Measurements from ENCODE around the gene PIP4K2A. TPM values are rescaled to one million over a fixed set of nuclear protein-coding genes. Genes with fewer than 3 reads are reported as not detected.

PIP4K2A gene
- total RNA-seq, 2 experiments from 2014 or later, result 161 to 163 TPM

DNA sequence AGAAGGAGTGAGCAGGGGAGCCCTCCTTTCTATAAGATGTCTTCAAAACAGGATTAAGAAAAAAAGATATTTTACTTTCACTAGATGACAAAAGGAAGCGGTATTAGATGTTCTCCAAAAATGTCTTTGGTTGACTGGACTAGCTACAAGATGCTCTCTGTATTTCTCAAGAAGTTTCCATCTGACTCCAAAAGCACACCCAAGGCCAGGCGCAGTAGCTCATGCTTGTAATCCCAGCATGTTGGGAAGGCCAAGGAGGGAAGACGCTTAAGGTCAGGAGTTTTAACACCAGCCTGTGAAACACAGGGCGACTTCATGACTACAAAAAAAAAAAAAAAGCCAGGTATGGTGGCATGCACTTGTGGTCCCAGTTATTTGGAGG, 84.5 kb downstream of the PIP4K2A start:
- Mint-ChIP-seq H3K27ac (peak overlapping the region; percentile 93), H3K27me3 (no peaks in the 10 kb centered on the region), H3K4me3 (peak overlapping the region; percentile 72), H3K4me1 (peaks cover 92% of the 10 kb centered on the region), H3K9me3 (no peaks in the 10 kb centered on the region), H3K36me3 (ENCODE audit: low read depth) (peaks cover 17% of the 10 kb centered on the region)
- DNase-seq, result no peak
- CTCF ChIA-PET, result interaction anchor here (0.6 to 2.1 kb wide), 6 partner anchors 16 to 171 kb away, joined by 4 to 5 read pairs (median 5); no protein-coding TSS in a partner anchor
- POLR2A ChIA-PET, result interaction anchor here (0.6 to 1.2 kb wide), 2 partner anchors 18 to 80 kb away, joined by 4 to 5 read pairs; no protein-coding TSS in a partner anchor

DNA sequence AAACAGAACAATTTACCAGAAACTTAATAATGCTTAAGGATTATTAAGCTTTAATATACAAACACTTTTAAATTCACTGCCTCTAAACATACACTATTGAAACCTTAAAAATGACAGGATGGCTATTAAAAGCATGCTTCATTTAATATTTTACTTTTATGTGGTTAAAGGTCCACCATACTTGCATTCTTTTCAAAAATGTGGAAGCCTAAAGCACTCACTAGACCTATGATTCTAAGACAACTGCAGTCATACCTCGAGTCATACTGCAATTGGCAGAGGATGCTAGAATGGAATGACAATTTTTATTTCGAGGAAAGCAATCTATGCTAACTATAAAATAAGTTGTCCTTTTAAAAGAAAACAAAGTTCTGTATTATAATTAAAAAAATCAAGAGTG, 85.3 kb downstream of the PIP4K2A start:
- ChIA-PET CTCF (interaction anchor here (1.4 to 2.1 kb wide), 4 partner anchors 15 to 26 kb away, joined by 4 to 5 read pairs (median 5); no protein-coding TSS in a partner anchor), POLR2A (no interaction called here)
- Mint-ChIP-seq H3K27me3 (no peaks in the 10 kb centered on the region), H3K9me3 (no peaks in the 10 kb centered on the region), H3K4me1 (peaks cover 92% of the 10 kb centered on the region), H3K4me3 (no peak overlapping the region), H3K27ac (peak overlapping the region; percentile 85), H3K36me3 (ENCODE audit: low read depth) (peaks cover 15% of the 10 kb centered on the region)
- DNase-seq, result no peak

DNA sequence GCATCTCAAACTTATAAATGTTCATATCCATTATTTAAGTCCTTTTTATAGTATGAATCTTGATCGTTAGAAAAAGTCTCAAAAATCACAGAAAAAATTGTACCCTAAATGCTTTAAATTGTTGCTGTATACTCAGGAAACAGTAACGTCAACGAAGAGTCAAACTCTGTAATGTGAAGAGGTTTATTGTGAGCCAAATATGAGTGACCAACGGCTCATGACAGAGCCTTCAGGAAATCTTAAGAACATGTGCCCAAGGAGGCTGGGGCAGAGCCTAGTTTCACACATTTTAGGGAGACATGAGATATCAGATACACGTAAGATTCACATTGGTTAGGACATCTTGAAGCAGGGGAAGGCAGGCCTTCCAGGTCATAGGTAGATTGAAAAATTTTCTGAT, 86.1 kb downstream of the PIP4K2A start:
- H3K27ac Mint-ChIP-seq, result peak overlapping the region; percentile 85
- peak overlapping the region; percentile 4 for H3K4me3 Mint-ChIP-seq
- ChIA-PET CTCF (no interaction called here), POLR2A (no interaction called here)
- H3K36me3 Mint-ChIP-seq (ENCODE audit: low read depth), result peaks cover 13% of the 10 kb centered on the region
- no peak for DNase-seq
- no peaks in the 10 kb centered on the region for H3K9me3 Mint-ChIP-seq
- H3K27me3 Mint-ChIP-seq, result no peaks in the 10 kb centered on the region
- peaks cover 92% of the 10 kb centered on the region for H3K4me1 Mint-ChIP-seq

DNA sequence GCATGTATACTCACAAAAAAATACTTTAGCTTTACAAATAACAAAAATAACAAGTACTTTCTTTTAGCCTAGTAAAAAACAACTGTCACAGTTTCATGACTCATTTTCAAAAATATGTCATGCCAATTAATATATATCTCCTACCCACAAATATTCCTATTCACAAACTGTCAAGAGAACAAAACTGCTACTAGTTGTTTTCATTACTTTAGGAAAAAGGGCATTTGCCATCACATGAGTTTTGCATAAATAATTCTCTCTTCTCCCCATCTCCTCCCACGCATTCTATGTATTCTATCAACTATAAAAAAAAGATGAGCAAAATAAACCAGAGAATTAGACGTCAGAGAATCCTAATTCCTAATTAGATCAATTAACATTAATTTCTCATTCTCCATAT, 87.6 kb downstream of the PIP4K2A start:
- ChIA-PET POLR2A (no interaction called here), CTCF (interaction anchor here (1.1 to 1.2 kb wide), 2 partner anchors 8 to 42 kb away, joined by 3 read pairs; no protein-coding TSS in a partner anchor)
- no peak for DNase-seq
- Mint-ChIP-seq H3K36me3 (ENCODE audit: low read depth) (peaks cover 18% of the 10 kb centered on the region), H3K9me3 (no peaks in the 10 kb centered on the region), H3K27me3 (no peaks in the 10 kb centered on the region), H3K4me1 (peaks cover 93% of the 10 kb centered on the region), H3K27ac (peak overlapping the region; percentile 65), H3K4me3 (no peak overlapping the region)

DNA sequence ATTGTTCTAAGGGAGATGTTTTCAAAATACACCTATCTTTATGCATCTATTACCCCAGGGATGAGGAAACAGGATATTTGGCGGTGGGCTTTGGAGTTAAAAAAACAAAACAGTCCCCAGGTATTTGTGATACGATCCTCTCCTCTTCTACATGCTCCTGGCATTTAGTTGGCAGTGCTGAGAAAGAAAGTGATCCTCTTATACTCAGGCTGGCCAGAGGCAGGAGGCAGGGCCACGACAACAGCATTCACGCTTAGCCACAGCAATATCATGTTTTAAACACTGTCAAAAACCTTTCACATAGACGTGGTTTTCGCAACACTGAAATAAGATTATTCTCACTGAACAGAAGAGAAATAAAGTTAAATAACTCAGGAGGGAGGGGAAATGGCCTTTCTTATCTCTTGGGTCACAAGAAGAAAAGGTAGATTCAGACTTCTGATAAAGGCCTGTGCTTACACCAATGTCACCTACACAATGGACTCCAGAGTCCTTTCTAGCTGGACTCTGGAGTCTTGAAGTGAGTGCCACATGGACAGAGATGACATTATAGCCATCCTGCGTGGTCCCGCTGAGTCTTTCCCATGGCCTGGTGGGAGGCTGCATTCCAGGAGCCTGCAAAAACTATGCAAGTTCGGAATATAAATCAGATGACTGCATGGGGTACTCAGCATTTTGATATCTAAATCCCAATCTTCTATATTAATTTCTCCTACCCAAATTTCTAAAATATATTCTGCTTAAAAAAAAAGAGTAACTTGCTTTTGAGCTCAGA, 88.7 kb downstream of the PIP4K2A start:
- peaks cover 92% of the 10 kb centered on the region for H3K4me1 Mint-ChIP-seq
- no peak for DNase-seq
- CTCF ChIA-PET, result interaction anchor here (1.1 to 1.2 kb wide), 2 partner anchors 10 to 43 kb away, joined by 3 read pairs; no protein-coding TSS in a partner anchor
- peaks cover 21% of the 10 kb centered on the region for H3K36me3 Mint-ChIP-seq (ENCODE audit: low read depth)
- no peaks in the 10 kb centered on the region for H3K9me3 Mint-ChIP-seq
- no peak overlapping the region for H3K4me3 Mint-ChIP-seq
- peak overlapping the region; percentile 39 for H3K27ac Mint-ChIP-seq
- POLR2A ChIA-PET, result no interaction called here
- no peaks in the 10 kb centered on the region for H3K27me3 Mint-ChIP-seq

DNA sequence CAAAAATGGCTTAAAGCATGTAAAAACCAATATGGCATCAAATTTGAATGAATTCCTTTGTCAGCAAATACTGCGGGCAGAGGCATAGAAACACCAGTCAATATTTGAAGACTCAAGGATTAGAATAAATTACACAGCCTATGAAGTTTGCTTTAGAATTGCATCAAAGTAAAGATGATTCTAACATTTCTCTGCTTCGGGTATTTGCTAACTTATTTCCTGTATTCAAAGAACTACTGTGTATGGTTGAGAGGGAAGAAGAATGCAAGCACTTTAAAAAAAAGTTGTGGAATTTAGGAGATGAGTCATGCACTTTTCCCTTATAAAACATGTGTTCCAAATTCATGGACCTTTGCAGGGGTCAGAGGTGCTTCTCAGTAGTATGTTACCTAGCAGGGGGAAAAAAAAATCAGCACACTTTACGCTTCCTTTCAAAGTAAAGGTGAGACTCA, 90.1 kb downstream of the PIP4K2A start:
- no peak for DNase-seq
- Mint-ChIP-seq H3K27ac (peak overlapping the region; percentile 76), H3K4me1 (peaks cover 91% of the 10 kb centered on the region), H3K4me3 (peak overlapping the region; percentile 36), H3K9me3 (no peaks in the 10 kb centered on the region), H3K27me3 (no peaks in the 10 kb centered on the region), H3K36me3 (ENCODE audit: low read depth) (peaks cover 25% of the 10 kb centered on the region)
- ChIA-PET CTCF (interaction anchor here (1.0 kb wide), 1 partner anchor 8 kb away, joined by 3 read pairs; no protein-coding TSS in a partner anchor), POLR2A (interaction anchor here (0.6 kb wide), 1 partner anchor 8 kb away, joined by 5 read pairs; no protein-coding TSS in a partner anchor)

DNA sequence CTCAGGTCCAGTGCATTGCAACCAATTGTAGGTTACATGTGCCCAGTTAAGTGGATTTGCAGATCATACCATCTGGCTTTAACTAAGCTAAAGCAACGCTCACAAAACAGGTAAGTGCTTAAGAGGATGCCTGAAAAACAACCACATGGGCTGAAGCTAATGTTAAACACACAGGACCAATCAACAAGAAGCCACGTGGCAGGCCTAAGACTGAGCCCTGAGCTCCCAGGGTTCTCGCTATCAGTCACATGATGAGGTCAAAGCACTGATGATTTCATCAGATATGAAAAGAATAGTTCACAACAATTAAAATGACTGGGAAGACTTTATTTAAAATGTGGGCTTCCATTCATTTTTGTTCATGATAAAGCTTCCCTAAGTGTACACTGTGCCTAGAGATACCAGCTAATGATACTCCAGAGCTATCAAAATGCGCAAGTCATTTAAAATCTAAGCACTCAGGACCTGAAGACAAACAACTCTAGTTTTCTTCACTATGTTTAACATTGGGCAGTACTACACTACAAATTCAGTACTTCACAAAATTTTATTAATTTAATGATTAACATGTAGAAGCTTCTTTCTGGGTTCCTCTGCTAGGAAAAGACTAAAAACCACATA, 90.6 kb downstream of the PIP4K2A start:
- H3K36me3 Mint-ChIP-seq (ENCODE audit: low read depth), result peaks cover 27% of the 10 kb centered on the region
- no peaks in the 10 kb centered on the region for H3K9me3 Mint-ChIP-seq
- CTCF ChIA-PET, result interaction anchor here (0.6 to 1.4 kb wide), 5 partner anchors 9 to 72 kb away, joined by 3 to 5 read pairs (median 3); no protein-coding TSS in a partner anchor
- POLR2A ChIA-PET, result interaction anchor here (0.6 kb wide), 1 partner anchor 12 kb away, joined by 3 read pairs; no protein-coding TSS in a partner anchor
- H3K4me1 Mint-ChIP-seq, result peaks cover 89% of the 10 kb centered on the region
- peak overlapping the region; percentile 36 for H3K4me3 Mint-ChIP-seq
- no peaks in the 10 kb centered on the region for H3K27me3 Mint-ChIP-seq
- DNase-seq, result no peak
- H3K27ac Mint-ChIP-seq, result peak overlapping the region; percentile 76

DNA sequence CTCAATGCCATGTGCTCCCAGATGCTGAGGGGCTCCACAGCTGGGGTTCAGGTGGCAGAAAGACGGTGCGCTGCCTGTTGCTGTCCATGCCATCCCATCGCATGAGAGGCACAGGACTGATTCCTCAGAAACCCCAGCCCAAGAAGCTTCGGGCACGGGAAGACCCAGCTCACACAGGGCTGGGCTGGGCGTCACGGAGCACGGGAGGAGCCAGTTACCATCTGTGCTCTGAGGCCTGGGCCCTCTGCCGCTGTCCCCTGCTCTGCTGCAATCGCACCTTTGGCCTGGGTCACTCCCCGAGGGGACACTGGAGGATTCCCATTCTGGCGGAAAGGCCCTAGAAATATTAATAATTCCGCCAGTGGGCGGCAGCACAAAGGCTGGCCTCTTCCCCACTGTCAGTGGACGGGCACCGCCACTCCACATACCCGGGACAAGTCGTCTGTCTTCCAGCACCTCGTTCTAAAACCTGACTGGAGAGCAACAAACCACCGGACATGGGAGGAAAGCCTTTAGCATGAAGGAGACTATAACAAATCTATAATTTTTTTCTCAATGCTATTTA, 92.1 kb downstream of the PIP4K2A start:
- Mint-ChIP-seq H3K36me3 (ENCODE audit: low read depth) (peaks cover 25% of the 10 kb centered on the region), H3K9me3 (no peaks in the 10 kb centered on the region), H3K27me3 (no peaks in the 10 kb centered on the region), H3K4me3 (no peak overlapping the region), H3K4me1 (peaks cover 91% of the 10 kb centered on the region), H3K27ac (peak overlapping the region; percentile 46)
- CTCF ChIA-PET, result interaction anchor here (1.0 to 1.4 kb wide), 4 partner anchors 9 to 19 kb away, joined by 3 to 4 read pairs (median 3); no protein-coding TSS in a partner anchor
- POLR2A ChIA-PET, result interaction anchor here (0.6 kb wide), 1 partner anchor 25 kb away, joined by 7 read pairs; no protein-coding TSS in a partner anchor
- DNase-seq, result no peak

DNA sequence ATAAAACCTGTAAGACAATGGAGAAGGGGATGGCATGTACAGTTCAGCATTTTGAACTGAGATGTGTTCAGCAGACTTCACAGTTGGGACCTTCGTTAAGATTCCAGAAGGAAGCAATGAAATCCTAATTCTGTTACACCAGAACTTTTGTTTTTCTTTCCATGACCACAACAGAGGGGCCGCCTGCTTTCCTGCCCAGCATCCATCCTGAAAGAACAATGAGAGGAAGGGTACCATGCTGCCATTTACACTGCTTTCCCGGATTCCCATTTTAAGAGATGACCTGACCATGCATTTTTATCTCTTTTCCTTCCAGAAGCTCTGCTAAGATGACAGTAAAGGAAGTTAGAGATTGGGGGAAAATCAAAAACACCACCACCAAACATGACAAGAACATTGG, 92.7 kb downstream of the PIP4K2A start:
- DNase-seq, result no peak
- Mint-ChIP-seq H3K27ac (peak overlapping the region; percentile 7), H3K4me1 (peaks cover 91% of the 10 kb centered on the region), H3K27me3 (no peaks in the 10 kb centered on the region), H3K4me3 (no peak overlapping the region), H3K9me3 (no peaks in the 10 kb centered on the region), H3K36me3 (ENCODE audit: low read depth) (peaks cover 25% of the 10 kb centered on the region)
- ChIA-PET POLR2A (no interaction called here), CTCF (interaction anchor here (1.0 to 1.1 kb wide), 3 partner anchors 8 to 20 kb away, joined by 3 read pairs; no protein-coding TSS in a partner anchor)

DNA sequence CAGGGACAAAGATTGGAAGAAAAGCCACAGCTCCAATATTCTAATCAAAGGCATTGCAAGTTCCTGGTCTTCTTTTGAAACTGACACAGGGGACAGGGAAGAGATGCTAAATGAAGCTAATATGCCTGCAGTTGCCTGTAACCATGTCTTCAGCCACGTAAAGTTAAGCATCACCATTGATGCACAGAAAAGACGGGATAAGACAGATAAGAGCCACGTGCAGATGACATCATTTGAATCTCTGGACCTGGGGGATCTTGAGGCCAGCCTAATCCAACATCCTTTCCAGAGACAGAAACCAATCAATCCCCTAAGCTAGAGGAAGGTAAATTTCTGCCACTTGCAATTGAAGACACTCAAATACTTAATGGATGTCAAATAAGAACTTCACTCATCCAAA, 93.4 kb downstream of the PIP4K2A start:
- POLR2A ChIA-PET, result no interaction called here
- DNase-seq, result no peak
- H3K4me1 Mint-ChIP-seq, result peaks cover 91% of the 10 kb centered on the region
- H3K27me3 Mint-ChIP-seq, result no peaks in the 10 kb centered on the region
- H3K9me3 Mint-ChIP-seq, result no peaks in the 10 kb centered on the region
- H3K27ac Mint-ChIP-seq, result no peak overlapping the region
- CTCF ChIA-PET, result interaction anchor here (1.1 kb wide), 1 partner anchor 21 kb away, joined by 3 read pairs; no protein-coding TSS in a partner anchor
- peaks cover 26% of the 10 kb centered on the region for H3K36me3 Mint-ChIP-seq (ENCODE audit: low read depth)
- no peak overlapping the region for H3K4me3 Mint-ChIP-seq

DNA sequence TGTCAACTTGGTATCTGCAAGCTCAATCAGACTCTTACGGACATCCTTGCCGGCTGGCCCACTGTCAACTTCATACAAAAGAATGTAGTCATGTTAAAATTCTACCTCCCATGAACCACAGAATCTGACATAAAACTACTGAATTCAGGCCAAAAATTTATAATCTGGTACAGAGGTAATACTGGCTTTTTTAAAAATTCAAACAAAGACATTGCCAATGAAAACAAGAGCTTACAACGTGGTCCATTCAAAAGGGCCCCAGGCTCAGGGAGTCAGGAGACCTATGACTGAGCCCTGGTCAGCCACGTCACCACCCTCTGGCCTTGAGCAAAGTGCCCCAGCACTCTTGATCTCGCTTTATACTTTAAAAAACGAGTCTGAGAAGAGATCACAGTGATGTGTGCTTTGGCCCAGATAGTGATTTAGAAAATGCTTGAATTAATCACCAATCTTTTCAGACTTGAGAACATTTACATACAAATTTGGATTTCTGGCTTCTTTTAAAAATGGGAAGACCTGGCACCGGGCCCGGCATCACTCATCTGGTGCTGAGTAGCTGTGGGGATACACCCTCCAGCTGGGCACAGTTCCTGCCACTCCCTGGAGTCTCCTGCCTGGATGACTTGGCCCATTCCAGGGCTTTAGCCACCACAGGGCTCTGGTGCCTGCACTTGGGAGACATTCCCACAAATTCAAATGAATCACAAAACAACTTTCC, 94.1 kb downstream of the PIP4K2A start:
- H3K4me3 Mint-ChIP-seq, result no peak overlapping the region
- peak overlapping the region; percentile 60 for H3K27ac Mint-ChIP-seq
- ChIA-PET CTCF (interaction anchor here (1.0 to 1.2 kb wide), 2 partner anchors 19 to 39 kb away, joined by 3 read pairs; no protein-coding TSS in a partner anchor), POLR2A (no interaction called here)
- peaks cover 27% of the 10 kb centered on the region for H3K36me3 Mint-ChIP-seq (ENCODE audit: low read depth)
- no peaks in the 10 kb centered on the region for H3K9me3 Mint-ChIP-seq
- no peaks in the 10 kb centered on the region for H3K27me3 Mint-ChIP-seq
- H3K4me1 Mint-ChIP-seq, result peaks cover 91% of the 10 kb centered on the region
- no peak for DNase-seq

DNA sequence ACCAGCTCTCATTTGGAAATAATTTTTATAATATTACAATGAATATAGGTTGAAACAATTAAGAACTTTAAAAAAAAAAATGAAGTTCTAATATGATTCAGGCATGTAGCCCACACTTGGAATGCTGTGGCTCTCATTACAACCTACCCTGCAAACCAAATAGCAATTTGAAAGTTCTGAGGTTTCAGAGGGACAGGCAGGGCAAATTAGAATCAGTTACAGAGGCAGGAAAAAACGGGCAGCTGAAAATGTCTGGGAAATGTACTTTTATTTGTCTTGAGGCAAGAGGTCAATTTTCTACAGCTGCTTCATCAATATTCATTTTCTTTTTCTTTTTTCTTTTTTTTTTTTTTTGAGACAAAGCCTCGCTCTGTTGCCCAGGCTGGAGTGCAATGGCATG, 95.3 kb downstream of the PIP4K2A start:
- no peak overlapping the region for H3K27ac Mint-ChIP-seq

More for the DNA sequence above, 95.3 kb downstream of the PIP4K2A start:
- H3K4me3 Mint-ChIP-seq, result no peak overlapping the region
- H3K4me1 Mint-ChIP-seq, result peaks cover 92% of the 10 kb centered on the region
- DNase-seq, result no peak
- CTCF ChIA-PET, result interaction anchor here (1.0 to 1.2 kb wide), 3 partner anchors 20 to 50 kb away, joined by 3 read pairs; no protein-coding TSS in a partner anchor
- no peaks in the 10 kb centered on the region for H3K27me3 Mint-ChIP-seq
- POLR2A ChIA-PET, result interaction anchor here (0.6 kb wide), 1 partner anchor 760 kb away, joined by 11 read pairs; no protein-coding TSS in a partner anchor
- peaks cover 27% of the 10 kb centered on the region for H3K36me3 Mint-ChIP-seq (ENCODE audit: low read depth)
- no peaks in the 10 kb centered on the region for H3K9me3 Mint-ChIP-seq

Data from activated CD4-positive, alpha-beta T cell treated with anti-CD3 and anti-CD28 coated beads, Interleukin-2, amount 10 ng/mL, durations not matched to agents 7 days and 5 days (primary cell).